ENCODE results near the gene PRR14L.
"Not testable (repeated sequence)": the region's sequence is repeated elsewhere in the genome, so short reads cannot be mapped to it uniquely, and the experiment has no call there.

The PRR14L gene
- 142 to 149 reads per million in 2 donors for total RNA-seq

DNA sequence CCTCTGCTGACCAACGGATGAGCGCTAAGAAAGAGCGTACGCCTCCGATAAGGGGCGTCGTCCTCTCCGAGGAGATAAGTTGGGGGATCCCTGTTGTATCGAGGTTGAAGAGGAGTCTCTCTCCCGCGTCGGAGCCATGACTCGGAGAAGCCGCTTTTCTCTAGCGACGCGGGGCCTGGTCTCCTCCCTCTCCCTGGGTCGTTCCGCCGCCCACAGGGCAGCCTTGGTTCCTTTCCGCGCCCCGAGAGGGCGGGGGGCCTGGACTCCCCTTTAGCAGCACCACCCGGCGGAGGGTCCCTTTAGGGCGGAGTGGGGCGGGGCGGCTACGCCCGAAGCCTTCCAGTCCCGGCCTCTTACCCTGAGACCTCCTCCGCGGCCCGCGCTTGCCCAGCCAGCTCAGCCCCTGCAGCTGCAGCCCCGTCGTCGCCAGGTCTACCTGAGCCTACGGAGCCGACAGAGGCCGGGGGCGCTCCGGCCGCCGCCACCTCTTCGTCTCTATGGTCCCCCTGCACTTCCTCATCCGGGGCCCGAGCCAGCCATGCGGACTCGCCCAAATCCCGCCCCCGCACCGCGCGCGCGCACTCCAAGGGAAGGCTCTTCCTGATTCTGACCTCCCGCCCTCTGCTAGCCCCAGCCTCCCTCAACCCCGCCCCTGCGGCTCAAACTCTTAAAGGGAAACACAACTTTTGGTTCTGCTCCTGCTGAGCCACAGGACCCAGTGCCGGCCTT lies at the start of gene PRR14L:
Gene PRR14L, minus strand, starts transcription at position 497 of the 729 bp plus-strand sequence. CDS start 11,272 bp downstream, outside the sequence.
- peak; percentile 96 for DNase-seq

DNA sequence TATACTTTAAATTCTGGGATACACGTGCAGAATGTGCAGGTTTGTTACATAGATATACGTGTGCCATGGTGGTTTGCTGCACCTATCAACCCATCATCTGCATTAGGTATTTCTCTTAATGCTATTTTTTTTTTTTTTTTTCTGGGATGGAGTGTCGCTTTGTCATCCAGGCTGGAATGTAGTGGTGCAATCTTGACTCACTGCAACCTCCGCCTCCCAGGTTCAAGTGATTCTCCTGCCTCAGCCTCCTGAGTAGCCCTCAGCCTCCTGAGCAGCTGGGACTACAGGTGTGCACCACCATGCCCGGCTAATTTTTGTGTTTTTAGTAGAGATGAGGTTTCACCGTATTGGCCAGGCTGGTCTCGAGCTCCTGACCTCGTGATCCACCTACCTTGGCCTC lies 49.4 kb upstream of the PRR14L start:
- not testable (repeated sequence) for DNase-seq

DNA sequence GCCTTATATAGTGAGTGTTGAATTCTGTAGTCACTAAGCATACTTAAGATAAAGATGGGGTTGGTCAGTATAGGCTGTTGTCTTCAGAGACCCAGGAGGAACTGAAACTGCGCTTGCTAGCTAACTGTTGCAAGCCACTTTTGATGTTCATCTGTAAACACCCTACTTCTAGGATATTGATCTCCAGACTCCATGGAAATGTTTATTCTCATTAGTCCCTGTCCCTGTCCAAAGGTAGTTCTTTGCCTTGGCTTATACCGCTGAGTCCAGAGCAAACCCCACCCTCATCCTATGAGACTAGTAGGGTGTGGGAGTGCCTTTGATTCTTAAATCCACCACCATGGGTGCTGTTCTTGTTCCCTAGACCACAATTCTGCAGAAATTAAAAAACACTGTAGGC lies 40.3 kb upstream of the PRR14L start:
- DNase-seq, result no peak

DNA sequence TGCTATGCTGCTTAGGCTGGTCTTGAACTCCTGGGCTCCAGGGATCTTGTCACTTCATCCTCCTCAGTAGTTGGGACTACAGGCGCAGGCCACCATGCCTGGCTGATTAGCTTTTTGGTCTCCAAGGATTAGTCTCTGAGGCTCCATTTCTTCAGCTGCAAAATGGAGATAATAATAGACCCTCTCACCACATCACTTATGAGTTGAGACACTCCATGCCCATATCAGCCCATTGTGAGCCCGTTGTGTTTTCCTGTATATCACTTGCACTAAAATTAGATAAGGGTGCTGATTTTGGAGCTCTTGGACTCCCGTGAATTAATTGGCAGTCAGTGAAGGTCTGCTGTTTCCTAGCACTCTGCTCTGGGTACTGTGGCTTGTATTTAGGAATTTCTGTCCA lies 39.9 kb upstream of the PRR14L start:
- no peak for DNase-seq

DNA sequence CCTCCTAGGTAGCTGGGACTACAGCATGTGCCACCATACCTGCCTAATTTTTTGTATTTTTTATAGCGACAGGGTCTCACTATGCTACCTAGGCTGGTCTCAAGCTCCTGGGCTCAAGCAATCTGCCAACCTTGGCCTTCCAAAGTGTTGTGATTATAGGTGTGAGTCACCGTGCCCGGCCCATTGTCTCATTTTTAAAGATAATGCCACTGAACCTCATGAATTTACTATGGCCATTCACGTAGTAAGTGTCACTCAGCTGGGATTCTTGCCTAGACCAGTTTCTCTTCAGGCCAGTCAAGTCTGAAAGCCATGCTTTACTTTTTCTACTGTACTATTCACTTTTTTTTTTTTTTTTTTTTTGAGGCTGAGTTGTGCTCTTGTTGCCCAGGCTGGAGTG lies 26.3 kb upstream of the PRR14L start:
- DNase-seq, result no peak

DNA sequence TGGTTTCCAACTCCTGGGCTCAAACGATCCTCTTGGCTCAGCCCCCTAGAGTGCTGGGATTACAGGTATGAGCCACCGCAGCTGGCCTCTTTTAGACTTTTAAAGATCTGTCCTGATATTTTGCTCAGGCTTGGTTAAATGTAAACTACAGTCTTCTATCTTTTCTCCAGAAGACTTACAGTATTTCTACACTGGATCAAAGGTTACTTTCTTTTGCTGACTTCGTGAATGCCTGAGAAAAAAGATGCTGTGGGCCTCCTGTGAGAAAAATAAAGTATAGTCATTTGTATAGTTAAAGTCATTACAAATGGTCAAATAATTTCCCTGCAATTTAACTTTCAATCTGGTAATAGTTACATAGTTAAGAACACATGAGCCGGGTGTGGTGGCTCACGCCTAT lies 23.5 kb upstream of the PRR14L start:
- no peak for DNase-seq

DNA sequence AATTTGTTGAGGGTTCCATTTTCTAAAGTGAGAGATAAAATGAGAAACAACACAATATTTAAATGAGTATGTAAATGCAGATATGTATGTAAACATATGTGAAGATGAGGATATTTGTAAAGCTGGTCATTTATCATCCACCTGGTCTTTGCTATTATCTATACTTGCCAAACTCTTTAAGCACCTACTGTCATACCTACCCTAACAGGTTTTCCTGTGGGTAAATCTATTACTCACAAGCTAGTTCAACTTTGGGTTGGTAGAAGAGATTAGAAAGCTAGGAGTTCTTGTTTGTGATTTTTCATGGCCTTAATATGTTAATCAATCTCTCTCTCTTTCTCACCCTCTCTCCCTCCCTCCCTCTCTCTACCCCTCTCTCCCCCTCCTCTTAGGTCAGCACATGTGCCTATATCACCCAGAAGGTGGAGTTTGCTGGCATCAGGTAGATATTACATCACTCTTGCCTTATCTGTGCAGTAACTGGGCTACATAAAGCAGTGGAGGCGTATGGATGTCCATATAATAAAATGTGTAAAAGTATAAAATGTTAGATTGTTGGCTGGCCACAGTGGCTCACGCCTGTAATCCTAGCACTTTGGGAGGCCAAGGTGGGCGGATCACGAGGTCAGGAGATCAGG lies 18.6 kb upstream of the PRR14L start:
- no peak for DNase-seq

DNA sequence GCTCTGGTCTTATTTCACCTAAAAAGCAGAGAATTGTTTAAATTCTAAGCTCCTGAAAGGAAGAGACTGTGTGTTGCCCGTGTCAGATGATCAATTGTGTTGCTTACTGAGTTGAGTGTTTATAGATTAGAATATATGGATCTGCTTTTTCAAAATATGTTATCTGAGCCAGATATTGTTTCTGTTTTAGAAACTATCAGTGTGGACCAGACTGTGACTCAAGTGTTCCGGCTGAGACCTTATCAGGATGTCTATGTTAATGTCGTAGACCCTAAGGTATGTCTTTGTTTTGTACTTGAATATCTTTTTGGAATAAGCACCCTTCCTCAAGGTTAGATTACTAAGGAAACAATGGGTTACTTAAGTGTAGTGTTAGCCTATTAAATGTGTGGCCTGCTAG lies 14.9 kb upstream of the PRR14L start:
- DNase-seq, result no peak

DNA sequence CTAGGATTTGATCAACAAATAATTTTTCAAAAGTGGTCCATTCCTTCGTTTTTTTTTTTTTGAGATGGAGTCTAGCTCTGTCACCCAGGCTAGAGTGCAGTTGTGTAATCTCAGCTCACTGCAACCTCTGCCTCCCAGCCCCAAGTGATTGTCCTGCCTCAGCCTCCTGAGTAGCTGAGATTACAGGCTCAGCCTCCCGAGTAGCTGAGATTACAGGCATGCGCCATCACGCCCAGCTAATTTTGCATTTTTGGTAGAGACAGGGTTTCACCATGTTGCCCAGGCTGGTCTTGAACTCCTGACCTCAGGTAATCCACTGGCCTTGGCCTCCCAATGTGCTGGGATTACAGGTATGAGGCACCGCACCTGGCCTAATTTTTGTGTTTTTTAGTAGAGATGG lies 8.9 kb upstream of the PRR14L start:
- DNase-seq, result not testable (repeated sequence)

DNA sequence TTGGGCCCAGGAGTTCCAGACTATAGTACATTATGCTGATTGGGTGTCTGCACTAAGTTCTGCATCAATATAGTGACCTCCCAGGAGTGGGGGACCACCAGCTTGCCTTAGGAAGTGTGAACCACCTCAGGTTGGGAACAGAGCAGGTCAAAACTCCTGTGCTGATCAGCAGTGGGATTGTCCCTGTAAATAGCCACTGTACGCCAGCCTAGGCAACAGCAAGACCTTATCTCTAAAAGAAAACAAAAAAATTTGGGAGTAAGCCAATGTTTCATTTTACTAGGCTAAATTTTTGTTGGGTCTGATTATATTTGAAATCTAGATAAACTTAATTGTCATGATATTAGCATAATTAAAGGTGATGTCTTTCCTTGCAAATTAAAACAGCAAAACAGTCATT lies 7.3 kb upstream of the PRR14L start:
- DNase-seq, result no peak

DNA sequence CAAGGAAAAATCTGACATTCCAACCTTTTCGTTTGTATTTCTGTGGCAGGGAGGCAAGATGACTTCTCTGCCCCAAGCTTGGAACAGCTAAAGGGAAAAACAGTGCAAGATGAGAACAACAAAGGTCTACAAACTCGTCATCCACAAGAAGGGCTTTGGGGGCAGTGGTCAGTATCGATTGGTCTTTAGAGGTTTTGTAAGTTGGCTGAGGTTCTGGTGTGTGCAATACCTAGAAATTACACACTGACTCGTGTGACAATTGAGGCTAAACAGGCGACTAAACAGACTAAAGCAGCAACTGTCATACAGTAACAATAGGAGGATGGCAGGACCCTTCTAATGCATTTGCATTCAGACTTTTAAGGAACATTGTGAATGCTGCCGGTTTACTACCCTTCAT lies 4.9 kb upstream of the PRR14L start:
- no peak for DNase-seq

DNA sequence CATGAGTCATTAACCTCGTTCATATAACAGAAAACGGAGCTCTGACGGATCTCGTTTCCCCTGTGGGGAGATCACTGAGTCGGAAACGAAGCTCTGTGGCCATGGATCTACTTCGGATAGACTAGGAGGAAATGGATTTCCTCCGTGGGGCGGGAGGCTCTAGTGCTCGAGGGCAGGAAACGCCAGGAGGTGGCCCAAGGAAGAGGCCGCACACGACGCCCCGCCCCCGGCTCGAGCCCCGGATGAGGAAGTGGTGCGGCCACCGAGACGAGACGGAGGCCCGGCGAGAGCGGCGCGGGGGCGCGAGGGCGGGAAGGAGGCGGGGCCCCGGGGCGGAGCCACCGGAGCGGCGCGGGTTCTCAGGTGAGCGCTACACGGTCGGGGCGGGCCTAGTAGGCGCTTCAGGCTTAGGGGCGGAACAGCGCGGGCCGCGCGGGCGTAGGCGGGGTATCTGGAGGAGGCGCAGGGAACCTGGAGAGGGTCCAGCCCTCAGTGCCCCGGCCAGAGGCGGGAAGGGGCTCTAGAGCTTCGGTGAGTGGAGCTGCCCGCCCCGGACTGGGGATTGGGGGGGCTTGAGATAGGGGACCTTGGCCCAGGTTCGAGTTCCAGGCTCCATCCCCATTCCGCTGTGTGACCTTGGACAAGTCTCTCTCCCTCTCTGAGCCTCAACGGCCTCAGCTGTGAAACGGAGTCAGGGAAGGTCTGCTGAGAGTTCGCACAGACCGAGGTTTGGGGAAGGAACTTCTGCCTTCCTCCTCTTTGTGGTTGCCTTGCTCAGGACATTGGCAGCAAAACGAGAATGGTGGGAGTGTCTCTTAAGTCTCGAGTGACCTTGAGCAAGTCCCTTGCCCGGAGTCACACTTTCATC lies 3.9 kb upstream of the PRR14L start, which contains the start of gene DEPDC5:
Gene DEPDC5, plus strand, starts transcription at position 386 of the 868 bp plus-strand sequence. CDS start 903 bp downstream, outside the sequence.
- DNase-seq, result peak; percentile 95

DNA sequence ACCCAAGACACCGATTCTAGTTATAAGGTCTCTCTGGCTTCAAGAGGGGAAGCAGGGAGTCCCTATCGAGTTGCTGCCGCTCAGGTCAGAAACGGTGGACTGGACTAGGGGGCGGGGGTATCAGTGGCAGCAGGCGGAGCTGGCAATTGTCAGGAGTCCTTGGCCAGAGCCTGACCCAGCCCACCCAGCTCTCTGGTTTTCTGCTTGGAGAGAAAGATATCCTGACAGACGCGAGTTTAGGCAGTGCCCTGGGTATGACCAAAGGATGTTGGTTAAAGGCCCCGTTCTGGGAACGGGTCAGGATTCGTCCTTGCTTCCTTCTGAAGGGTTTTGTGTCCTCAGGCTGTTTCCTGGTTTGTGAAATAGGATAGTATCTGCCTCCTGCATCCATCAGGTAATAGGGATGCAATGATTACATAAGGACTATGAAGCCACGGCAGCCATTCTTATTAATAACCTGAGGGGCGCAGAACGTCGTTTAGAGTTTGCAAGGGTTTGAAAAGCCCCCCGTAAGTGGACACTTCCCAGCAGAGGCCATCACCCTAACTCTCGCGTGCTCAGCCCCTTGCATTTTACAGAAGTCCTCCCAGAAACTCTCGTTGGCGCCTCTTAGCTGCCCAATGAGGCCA lies 3.2 kb upstream of the PRR14L start:
- DNase-seq, result no peak

DNA sequence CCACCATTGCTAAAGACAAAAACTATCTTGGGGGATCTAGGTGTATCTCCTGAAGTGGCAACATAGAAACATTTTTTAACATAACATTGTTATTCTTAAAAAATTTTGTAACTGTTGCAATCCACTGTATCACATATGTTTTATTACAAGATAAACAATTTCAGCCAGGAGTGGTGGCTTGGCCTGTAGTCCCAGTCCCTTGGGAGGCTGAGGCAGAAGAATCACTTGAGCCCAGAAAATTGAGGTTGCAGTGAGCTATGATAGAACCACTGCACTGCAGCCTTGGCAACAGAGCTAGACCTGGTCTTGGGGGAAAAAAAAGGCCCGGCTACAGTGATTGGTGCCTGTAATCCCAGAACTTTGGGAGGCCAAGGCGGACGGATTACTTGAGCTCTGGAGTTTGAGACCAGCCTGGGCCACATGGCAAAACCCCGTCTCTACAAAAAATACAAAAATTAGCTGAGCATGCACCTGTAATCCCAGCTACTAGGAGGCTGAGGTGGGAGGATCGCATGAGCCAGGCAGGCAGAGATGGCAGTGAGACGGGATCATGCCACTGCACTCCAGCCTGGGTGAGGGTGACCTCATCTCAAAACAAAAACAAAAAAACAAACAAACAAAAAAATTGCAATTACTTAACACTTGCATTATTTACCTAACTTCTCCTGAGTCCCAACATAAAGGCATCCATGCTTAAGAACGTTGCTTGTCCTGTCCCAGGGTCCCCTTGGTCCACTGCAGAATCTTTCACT lies 2.3 kb upstream of the PRR14L start:
- DNase-seq, result no peak

DNA sequence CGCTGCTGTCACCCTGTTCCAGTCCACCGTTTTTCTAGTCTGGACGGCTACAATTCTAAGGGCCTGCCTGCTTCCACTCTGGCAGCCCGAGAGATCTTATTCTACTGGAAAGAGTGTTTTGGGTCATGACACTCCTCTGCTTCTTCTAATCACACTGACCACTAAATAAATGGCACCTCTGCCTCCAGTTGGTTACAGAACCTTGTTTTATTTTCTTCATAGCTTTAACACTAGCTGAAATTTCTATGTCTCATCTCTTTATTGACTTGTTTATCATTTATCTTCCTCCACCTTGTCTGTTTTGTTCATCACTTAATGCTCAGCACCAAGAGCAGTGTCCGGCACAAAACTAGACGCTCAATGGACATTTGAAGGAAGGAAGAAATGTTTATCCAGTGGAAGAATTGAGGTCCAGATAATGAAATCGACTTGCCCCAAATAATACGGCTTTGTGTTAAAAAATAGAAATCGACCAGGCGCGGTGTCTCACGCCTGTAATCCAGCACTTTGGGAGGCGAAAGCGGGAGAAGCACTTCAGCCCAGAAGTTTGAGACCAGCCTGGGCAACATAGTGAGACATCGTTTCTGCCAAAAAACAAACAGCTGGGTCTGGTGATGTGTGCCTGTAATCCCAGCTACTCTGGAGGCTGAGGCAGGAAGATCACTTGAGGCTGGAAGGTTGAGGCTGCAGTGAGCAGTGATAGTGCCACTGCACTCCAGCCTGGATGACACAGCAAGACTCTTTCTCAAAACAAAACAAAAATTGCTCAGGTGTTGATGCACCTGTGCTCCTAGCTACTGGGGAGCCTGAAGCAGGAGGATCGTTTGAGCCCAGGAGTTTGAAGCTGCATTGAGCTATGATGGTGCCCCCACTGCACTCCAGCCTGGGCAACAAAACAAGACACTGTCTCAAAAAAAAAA lies 693 bp upstream of the PRR14L start:
- no peak for DNase-seq

DNA sequence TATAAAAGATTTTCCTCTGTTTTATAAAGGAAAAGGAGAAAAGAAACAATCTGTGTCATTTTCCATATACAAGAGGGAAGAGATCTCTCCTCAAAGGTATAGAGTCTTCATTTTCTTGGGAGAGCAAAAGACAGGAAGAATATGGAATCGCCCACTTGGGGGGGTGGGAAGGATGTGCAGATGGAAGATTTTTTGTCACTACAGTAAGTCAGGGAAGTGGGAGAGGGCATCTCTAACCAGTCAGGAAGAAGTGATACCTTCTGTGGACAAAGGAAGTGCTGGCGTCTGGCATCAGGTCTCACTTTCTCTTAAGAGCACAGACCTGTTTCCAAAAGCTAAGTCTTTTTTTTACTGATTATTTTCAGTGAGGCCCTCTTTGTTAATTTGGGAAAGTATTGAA lies 1.4 kb downstream of the PRR14L start:
- DNase-seq, result no peak

DNA sequence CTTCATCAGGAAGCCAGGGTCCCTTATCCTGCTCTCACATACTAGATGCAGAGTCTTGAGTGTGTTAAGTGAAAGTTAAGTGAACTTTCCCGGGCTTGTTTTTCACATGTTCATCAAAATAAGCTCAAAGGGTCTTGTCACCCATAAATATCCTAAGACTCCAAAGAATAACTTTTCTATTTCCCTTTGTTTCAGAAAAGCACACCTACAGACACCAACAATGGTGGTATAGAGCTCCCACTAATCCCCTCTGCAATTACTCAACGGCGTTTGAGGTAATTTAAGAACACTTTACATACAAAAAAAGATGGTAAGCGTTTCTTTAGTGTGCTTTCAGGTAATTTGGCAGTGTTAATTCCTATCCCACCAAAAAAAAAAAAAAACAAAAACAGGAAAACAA lies 2.5 kb downstream of the PRR14L start:
- no peak for DNase-seq

DNA sequence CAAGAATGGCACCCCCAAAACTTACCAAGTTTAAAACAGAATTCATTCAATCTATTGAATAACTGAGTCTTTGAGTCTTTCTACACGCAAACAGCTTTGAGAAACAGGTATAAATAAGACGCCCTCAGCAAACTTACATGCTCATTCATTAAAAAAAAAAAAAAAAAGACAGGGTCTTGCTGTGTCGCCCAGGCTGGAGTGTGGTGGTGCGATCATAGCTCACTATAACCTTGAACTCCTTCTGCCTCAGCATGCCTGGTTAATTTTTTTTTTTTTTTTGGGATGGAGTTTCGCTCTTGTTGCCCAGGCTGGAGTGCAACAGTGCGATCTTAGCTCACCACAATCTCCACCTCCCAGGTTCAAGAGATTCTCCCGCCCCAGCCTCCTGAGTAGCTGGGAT lies 6.1 kb downstream of the PRR14L start:
- no peak for DNase-seq

DNA sequence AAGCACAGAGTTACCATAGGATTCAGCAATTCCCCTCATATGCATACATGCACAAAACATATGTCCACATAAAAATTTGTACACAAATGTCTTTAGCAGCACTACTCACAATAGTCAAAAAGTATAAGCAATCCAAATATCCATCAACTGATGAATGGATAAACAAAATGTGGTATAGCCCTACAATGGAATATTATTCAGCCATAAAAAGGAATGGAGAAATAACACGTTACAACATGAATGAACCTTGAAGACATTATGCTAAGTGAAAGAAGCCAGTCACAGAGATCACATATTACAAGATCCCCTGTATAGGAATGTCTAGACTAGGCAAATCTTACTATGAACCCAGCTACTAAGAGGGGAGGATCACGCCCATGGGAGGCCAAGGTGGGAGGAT lies 7.2 kb downstream of the PRR14L start:
- DNase-seq, result no peak

DNA sequence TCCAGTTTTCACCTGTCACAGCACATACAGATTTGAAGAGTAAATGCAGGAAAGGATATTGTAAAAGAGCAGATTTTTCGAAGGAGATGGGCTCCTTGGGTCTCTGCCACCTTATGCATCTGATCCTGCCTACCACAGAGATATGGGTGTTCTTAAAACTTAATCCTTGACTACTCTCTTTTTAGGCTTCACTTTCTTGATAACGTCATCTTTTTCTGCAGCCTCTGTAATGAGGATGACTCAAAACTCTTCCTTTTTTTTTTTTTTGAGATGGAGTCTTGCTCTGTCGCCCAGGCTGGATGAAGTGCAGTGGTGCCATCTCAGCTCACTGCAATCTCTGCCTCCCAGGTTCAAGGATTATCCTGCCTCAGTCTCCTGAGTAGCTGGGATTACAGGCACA lies 7.8 kb downstream of the PRR14L start:
- no peak for DNase-seq

DNA sequence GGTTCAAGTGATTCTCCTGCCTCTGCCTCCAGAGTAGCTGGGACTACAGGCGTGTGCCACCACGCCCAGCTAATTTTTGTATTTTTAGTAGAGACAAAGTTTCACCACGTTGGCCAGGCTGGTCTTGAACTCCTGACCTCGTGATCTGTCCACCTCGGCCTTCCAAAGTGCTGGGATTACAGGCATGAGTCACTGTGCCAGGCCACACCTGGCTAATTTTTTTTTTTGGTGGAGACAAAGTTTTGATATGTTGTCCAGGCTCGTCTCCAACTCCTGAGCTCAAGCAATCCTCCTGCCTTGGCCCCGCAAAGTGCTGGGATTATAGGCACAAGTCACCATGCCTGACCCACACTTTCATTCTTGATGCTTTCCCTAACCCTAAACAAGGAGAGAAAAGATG lies 9.6 kb downstream of the PRR14L start:
- DNase-seq, result not testable (repeated sequence)
